Frontal cortex (tissue), 4 donors: ENCODE measurements around the gene C1GALT1. TPM values are rescaled to one million over a fixed set of nuclear protein-coding genes. Genes with fewer than 3 reads are reported as not detected.
"Not testable (repeated sequence)": the region's sequence is repeated elsewhere in the genome, so short reads cannot be mapped to it uniquely, and the experiment has no call there.

Experiments
- DNase-seq, 2 donors: peaks; one replicate each; pipeline ENCODE4 v3.0.0; 2012; ENCODE audit warnings: low spot score in 2 of 2
- FAIRE-seq: peaks from 2 replicates; lab custom pipeline; 2012; peaks lifted over from hg19 to GRCh38; lab: Jason Lieb, UNC
- total RNA-seq: library from RNA; depleted of rRNA; stranded (reverse); fragments of >200 nt; gene quantifications from one replicate; pipeline ENCODE4 v1.2.3, GENCODE V29; 2014
- donor health status: control.
- donor health status: control.
- donor health status: control.

C1GALT1 gene
- total RNA-seq, 1 donor from 2014 or later = 33.4 TPM

- FAIRE-seq, DNase-seq: not testable (repeated sequence)
Observed at GRCh38 chr7:7192798-7193788, 10.7 kb downstream of the C1GALT1 start.

DNA sequence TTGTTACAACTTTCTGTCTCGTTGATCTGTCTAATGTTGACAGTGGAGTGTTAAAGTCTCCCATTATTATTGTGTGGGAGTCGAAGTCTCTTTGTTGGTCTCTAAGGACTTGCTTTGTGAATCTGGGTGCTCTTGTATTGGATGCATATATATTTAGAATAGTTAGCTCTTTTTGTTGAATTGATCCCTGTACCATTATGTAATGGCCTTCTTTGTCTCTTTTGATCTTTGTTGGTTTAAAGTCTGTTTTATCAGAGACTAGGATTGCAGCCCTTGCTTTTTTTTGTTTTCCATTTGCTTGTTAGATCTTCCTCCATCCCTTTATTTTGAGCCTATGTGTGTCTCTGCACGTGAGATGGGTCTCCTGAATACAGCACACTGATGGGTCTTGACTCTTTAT lies 17.2 kb downstream of the C1GALT1 start:
- DNase-seq, FAIRE-seq: not testable (repeated sequence)

GRCh38 chr7:7200255-7200654 lies 17.9 kb downstream of the C1GALT1 start:
- not testable (repeated sequence) for FAIRE-seq, DNase-seq

DNA sequence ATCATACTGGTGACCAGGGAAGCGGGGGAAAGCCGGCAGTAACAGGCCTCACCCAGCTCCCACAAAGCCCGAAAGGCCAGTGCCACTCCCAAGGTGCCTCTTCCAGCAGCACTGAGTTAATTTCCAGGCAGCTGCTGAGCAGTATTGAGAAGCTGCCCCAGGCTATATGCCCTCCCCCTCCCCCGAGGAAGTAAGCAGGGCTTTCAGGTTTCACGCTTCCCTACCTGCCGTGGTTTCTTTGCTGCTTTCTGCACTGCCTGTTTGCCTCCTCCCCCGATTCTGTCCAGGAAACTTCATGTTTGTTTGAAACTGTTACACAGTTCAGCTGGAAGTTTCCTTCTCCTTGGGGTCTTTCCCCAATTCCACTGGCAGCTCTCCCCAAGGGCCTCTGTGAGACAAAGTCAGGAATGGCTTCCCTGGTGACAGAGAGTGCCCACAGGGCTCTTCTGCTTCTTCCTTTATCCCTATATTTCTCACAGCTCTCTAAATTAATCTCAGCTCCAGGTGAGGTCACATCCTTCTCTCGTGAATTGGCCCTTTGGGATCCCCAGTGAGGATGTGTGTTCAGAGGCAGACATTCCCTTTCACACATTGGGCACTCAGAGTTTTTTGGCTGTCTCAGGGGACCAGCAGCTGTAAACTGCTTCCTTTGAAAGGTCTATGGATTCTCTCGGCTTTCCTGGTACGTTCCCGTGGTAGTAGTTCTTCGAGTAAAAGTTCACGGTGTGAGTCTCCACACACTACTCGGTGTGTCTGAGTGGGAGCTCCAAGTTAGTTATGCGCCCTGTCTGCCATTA lies 19.4 kb downstream of the C1GALT1 start:
- DNase-seq = no peak
- FAIRE-seq = no peak

DNA sequence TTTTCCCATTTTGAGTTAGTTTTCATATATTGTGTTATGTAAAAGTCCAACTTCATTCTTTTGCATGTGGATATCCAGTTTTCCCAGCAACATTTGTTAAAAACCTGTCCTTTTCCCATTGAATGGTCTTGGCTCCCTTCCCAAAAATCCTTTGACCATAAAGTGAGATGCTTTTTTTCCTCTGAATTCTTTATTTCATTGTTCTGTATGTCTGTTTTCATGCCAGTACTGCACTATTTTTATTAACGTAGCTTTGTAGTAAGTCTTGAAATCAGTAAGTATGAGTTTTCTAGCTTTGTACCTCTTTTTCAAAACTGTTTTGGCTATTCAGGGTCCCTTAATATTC lies 20.0 kb downstream of the C1GALT1 start:
- DNase-seq = no peak
- no peak for FAIRE-seq

GRCh38 chr7:7203813-7204575 lies 21.6 kb downstream of the C1GALT1 start:
- no peak for DNase-seq
- no peak for FAIRE-seq

DNA sequence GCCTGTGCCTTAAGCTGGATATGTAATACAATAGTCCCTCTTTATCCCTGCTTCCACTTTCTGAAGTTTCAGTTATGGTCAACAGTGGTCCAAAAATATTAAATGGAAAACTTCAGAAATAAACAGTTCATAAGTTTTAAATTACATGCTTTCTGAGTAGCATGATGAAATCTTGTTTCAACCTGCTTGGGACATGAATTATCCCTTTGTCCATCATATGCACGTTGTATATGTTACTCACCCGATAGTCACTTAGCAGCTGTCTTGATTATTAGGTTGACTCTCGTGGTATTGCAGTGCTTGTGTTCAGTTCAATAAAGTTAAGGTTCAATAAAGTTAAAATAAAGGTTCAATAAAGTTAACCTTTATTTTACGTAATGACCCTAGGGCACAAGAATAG lies 25.5 kb downstream of the C1GALT1 start:
- FAIRE-seq = no peak
- DNase-seq = no peak

DNA sequence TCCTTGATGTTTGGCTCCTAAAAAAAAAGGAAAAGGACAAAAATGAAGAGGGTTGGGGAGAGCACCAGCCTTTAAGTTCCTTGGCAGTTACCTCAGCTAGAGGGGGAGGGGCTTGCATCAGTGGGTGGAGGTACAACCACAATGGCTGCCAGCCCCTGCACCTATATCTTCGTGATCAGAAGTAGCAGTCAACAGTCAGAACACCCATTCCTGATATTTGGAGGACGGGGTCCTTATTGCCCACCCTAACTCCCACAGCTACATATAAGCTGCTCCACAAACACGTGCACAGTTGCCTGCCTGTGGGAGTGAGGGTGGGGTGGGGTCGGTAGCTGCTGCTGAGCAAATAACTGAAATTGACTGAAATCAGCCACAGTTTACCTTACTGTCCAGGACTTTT lies 26.2 kb downstream of the C1GALT1 start:
- FAIRE-seq (no peak), DNase-seq (no peak)

DNA sequence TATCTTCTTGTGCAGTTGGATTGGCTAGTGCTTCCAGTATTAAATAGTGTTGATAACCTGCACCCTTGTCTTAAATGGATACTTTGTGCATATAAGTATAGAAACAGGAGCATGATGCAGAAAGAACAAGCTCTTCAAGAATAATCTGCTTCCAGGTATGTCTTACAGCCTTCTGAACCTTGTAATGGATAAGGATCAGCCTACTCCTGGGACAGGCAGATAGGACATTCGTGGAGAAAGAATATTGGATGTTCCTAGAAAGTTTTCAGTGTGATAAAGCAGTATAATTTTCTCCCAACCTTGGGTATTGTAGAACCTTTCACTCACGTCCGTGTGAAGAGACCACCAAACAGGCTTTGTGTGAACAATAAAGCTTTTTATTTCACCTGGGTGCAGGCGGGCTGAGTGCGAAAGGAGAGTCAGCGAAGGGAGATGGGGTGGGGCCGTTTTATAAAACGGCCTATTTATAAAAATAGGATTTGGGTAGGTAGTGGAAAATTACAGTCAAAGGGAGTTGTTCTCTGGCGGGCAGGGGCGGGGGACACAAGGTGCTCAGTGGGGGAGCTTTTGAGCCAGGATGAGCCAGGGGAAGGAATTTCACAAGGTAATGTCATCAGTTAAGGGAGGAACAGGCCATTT lies 27.2 kb downstream of the C1GALT1 start:
- DNase-seq (no peak), FAIRE-seq (no peak)

GRCh38 chr7:7210475-7211237 lies 28.3 kb downstream of the C1GALT1 start:
- FAIRE-seq (no peak), DNase-seq (no peak)

- DNase-seq (no peak), FAIRE-seq (no peak)
Observed at GRCh38 chr7:7212612-7213011, 30.3 kb downstream of the C1GALT1 start.

GRCh38 chr7:7214398-7215347 lies 32.3 kb downstream of the C1GALT1 start:
- FAIRE-seq = no peak
- no peak for DNase-seq

DNA sequence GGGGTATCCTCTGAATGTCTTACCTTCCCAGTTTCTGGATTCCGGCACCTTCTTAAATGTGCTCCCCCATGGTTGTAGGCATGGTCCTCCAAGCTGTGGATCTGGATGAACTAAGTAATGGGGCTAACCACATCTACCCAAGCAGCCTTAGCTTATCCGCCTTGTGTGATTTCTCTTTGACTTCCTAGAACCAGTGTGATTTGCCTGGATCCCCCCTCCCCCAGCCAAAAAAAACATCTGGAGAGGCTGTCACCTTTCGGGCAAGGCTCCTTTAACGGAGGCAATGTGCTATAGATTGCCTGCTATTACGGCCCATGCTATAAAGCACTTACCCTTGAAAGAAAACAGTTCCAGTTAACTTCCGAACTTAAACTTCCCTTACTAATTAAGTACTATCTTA lies 33.9 kb downstream of the C1GALT1 start:
- DNase-seq (no peak), FAIRE-seq (no peak)

GRCh38 chr7:7219216-7219615 lies 36.9 kb downstream of the C1GALT1 start:
- no peak for DNase-seq
- no peak for FAIRE-seq

DNA sequence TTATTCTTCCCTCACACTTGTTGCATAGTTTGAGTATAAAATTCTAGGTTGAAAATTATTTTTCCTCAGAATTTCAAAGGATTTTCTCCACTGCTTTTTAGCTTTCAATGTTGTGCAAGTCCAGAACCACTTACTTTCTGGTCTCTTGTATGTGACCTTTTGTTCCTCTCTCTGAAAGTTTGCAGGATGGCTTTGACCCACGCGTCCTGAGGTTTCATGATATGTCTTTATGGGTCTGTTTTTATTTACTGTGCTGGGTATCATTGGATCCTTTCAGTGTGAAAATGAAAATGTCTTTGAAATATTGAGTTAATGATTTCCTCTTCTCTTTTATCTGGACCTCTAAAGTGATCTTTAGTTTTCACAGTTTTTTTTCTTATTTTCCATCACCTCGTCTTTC lies 38.5 kb downstream of the C1GALT1 start:
- FAIRE-seq (no peak), DNase-seq (no peak)

GRCh38 chr7:7221599-7222038 lies 39.3 kb downstream of the C1GALT1 start:
- no peak for DNase-seq
- FAIRE-seq = no peak

GRCh38 chr7:7223250-7223649 lies 40.9 kb downstream of the C1GALT1 start:
- FAIRE-seq = no peak
- no peak for DNase-seq

DNA sequence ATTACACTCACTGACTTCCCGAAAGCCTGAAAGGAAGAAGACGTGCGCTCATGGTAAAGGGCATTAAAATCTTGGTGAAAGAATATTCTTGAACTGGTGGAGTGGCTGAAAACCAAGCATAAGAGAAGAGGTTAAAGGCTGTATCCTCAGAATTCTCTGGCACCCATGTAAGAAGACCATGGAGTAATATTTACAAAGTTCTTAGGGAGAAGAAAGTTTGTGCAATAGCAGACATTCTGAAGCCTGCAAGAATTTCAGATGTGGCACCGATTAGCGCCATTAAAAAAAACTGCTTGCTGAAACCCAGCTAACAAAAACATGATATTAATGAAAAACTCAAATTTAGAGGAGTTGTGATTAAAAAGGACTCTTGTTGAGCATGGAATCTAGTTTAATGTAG lies 44.1 kb downstream of the C1GALT1 start:
- FAIRE-seq (no peak), DNase-seq (no peak)
